HG03460 (cell line): ENCODE measurements around the gene SEPSECS.

Experiments used
- ATAC-seq: cut with Tn5 transposase; IDR thresholded peaks from one replicate; pipeline ENCODE4 v1.9.1; 2021; ENCODE audit not compliant: unreplicated experiment

Gene SEPSECS

GRCh38 chr4:25159837-25160713 lies at the start of gene SEPSECS:
SEPSECS (minus strand) TSS chr4:25160449; CDS start chr4:25160369, 80 bp downstream.
- peak; percentile 78 for ATAC-seq

GRCh38 chr4:25209702-25210101 lies 49.5 kb upstream of the SEPSECS start:
- ATAC-seq = no peak

GRCh38 chr4:25207997-25208396 lies 47.7 kb upstream of the SEPSECS start:
- ATAC-seq = no peak

- no peak for ATAC-seq
Observed at GRCh38 chr4:25198713-25199112, 38.5 kb upstream of the SEPSECS start.

- no peak for ATAC-seq
Observed at GRCh38 chr4:25190407-25190806, 30.2 kb upstream of the SEPSECS start.

- ATAC-seq = no peak
Observed at GRCh38 chr4:25184056-25184455, 23.8 kb upstream of the SEPSECS start.

- no peak for ATAC-seq
Observed at GRCh38 chr4:25182937-25183336, 22.7 kb upstream of the SEPSECS start.

GRCh38 chr4:25180524-25181131 lies 20.4 kb upstream of the SEPSECS start:
- peak; percentile 95 for ATAC-seq

- ATAC-seq = no peak
Observed at GRCh38 chr4:25178838-25179261, 18.6 kb upstream of the SEPSECS start.

- no peak for ATAC-seq
Observed at GRCh38 chr4:25177147-25177546, 16.9 kb upstream of the SEPSECS start.

GRCh38 chr4:25174674-25175073 lies 14.4 kb upstream of the SEPSECS start:
- no peak for ATAC-seq

GRCh38 chr4:25172961-25173915 lies 13.0 kb upstream of the SEPSECS start:
- ATAC-seq = no peak

- no peak for ATAC-seq
Observed at GRCh38 chr4:25171201-25171865, 11.1 kb upstream of the SEPSECS start.

- no peak for ATAC-seq
Observed at GRCh38 chr4:25169446-25169845, 9.2 kb upstream of the SEPSECS start.

GRCh38 chr4:25165916-25166315 lies 5.7 kb upstream of the SEPSECS start:
- no peak for ATAC-seq

GRCh38 chr4:25163196-25163595 lies 2.9 kb upstream of the SEPSECS start:
- ATAC-seq = no peak

GRCh38 chr4:25162566-25162965 lies 2.3 kb upstream of the SEPSECS start:
- ATAC-seq = no peak

- no peak for ATAC-seq
Observed at GRCh38 chr4:25161593-25161950, 1.3 kb upstream of the SEPSECS start.

- ATAC-seq = peak; percentile 28
Observed at GRCh38 chr4:25160714-25161592, 704 bp upstream of the SEPSECS start.

GRCh38 chr4:25158817-25159216 lies 1.4 kb downstream of the SEPSECS start:
- ATAC-seq = no peak
